Measurements from ENCODE around the gene CRAMP1. TPM values are rescaled to one million over a fixed set of nuclear protein-coding genes. Genes with fewer than 3 reads are reported as not detected.

The CRAMP1 gene
- total RNA-seq, 1 experiment from 2014 or later = 22.9 TPM

DNA sequence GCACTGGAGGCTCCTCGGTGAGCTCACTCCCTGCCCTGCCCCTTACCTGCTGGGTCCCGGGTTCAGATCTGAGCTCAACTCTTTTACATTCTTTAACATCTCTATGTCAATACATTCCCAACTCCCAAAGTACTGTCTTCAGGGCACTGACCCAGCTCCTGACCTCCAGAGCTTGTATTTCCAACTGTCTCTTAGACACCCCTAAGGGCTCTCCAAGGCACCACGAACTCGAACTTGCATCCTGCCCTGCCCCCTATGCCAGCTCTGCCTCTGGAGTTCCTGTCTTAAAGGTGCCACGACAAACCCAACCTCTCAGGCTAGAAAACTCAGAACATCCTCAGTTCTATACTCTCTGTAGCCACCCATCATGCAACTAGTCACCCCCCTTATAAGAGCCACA, 38.9 kb upstream of the CRAMP1 start:
- no peak for TF ChIP-seq EZH2phosphoT487 (IDR thresholded peaks at IDR 0.05; ENCODE audit: borderline replicate concordance)
- TF ChIP-seq, protein P1, sequence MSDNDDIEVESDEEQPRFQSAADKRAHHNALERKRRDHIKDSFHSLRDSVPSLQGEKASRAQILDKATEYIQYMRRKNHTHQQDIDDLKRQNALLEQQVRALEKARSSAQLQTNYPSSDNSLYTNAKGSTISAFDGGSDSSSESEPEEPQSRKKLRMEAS (IDR thresholded peaks at IDR 0.05) = no peak
- no peak for TF ChIP-seq YY1 (IDR thresholded peaks at IDR 0.05; ENCODE audit: extremely low read depth, insufficient replicate concordance, low read depth, low read length)
- TF ChIP-seq, protein P2, sequence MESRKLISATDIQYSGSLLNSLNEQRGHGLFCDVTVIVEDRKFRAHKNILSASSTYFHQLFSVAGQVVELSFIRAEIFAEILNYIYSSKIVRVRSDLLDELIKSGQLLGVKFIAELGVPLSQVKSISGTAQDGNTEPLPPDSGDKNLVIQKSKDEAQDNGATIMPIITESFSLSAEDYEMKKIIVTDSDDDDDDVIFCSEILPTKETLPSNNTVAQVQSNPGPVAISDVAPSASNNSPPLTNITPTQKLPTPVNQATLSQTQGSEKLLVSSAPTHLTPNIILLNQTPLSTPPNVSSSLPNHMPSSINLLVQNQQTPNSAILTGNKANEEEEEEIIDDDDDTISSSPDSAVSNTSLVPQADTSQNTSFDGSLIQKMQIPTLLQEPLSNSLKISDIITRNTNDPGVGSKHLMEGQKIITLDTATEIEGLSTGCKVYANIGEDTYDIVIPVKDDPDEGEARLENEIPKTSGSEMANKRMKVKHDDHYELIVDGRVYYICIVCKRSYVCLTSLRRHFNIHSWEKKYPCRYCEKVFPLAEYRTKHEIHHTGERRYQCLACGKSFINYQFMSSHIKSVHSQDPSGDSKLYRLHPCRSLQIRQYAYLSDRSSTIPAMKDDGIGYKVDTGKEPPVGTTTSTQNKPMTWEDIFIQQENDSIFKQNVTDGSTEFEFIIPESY (IDR thresholded peaks at IDR 0.05; ENCODE audit: extremely low read depth, insufficient replicate concordance, low read length) = no peak
- no peak for TF ChIP-seq CBX3 (IDR thresholded peaks at IDR 0.05; ENCODE audit: low read depth)
- TF ChIP-seq TCF7L2 (IDR thresholded peaks at IDR 0.05; ENCODE audit: borderline replicate concordance, extremely low read depth, insufficient read depth, insufficient read length) = no peak
- TF ChIP-seq, protein P3, sequence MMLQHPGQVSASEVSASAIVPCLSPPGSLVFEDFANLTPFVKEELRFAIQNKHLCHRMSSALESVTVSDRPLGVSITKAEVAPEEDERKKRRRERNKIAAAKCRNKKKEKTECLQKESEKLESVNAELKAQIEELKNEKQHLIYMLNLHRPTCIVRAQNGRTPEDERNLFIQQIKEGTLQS (IDR thresholded peaks at IDR 0.05) = no peak
- no peak for TF ChIP-seq EGR1 (IDR thresholded peaks at IDR 0.05; ENCODE audit: low read depth)
- no peak for TF ChIP-seq POLR2A (IDR thresholded peaks at IDR 0.05; ENCODE audit: borderline replicate concordance, extremely low read depth, insufficient read depth, insufficient read length)
- no TSS peak for BruUV-seq (replicated peaks)
- no peak overlapping the region for H3K4me3 ChIP-seq (replicated peaks in 1 of 2; ENCODE audit: low read depth in 1 of 2, low read length in 2 of 2)
- no peak overlapping the region for H3K27ac ChIP-seq (ENCODE audit: low read depth, low read length)
- no peak overlapping the region for H3K4me2 ChIP-seq (ENCODE audit: low read length)
- intact Hi-C loops (cut with micrococcal nuclease) = no loop called here
- ATAC-seq (no peak), DNase-seq (ENCODE audit: low read depth, low spot score) (no peak)
- ChIA-PET RAD21 (ENCODE audit: low non-redundant PET in 1 of 2, low total read pairs in 2 of 2, uncharacterized antibody in 2 of 2, unreplicated experiment in 2 of 2) (no interaction called here), CTCF (no interaction called here), POLR2A (no interaction called here)
- no peaks in the 10 kb centered on the region for H3K9me3 ChIP-seq (ENCODE audit: control insufficient read depth in 1 of 2, insufficient read depth in 1 of 2, low read depth in 1 of 2, low read length in 2 of 2)
- H2AFZ ChIP-seq (ENCODE audit: low read depth, low read length, poor library complexity, severe bottlenecking) = no peak overlapping the region
- no peaks in the 10 kb centered on the region for H3K9me2 ChIP-seq (ENCODE audit: insufficient read depth)
- H4K20me1 ChIP-seq (ENCODE audit: insufficient read depth) = no peaks in the 10 kb centered on the region
- no peaks in the 10 kb centered on the region for H3K79me2 ChIP-seq (ENCODE audit: insufficient read depth, low read length)
- no peaks in the 10 kb centered on the region for H3K4me1 ChIP-seq (ENCODE audit: control insufficient read depth in 1 of 2, insufficient read depth in 2 of 2, low read length in 2 of 2)
- H3K9ac ChIP-seq (ENCODE audit: low read length) = no peak overlapping the region
- H3K27me3 ChIP-seq (ENCODE audit: insufficient read depth, low read length) = no peaks in the 10 kb centered on the region
- no peaks in the 10 kb centered on the region for H3K36me3 ChIP-seq (ENCODE audit: control insufficient read depth in 1 of 2, insufficient read depth in 2 of 2, low read length in 2 of 2)
